HG03565 (cell line): ENCODE data around the gene C10orf95.

Experiments
- ATAC-seq: cut with Tn5 transposase; IDR thresholded peaks from one replicate; pipeline ENCODE4 v1.9.1; 2021; ENCODE audit warnings: mild to moderate bottlenecking, moderate library complexity; ENCODE audit not compliant: unreplicated experiment

The C10orf95 gene

DNA sequence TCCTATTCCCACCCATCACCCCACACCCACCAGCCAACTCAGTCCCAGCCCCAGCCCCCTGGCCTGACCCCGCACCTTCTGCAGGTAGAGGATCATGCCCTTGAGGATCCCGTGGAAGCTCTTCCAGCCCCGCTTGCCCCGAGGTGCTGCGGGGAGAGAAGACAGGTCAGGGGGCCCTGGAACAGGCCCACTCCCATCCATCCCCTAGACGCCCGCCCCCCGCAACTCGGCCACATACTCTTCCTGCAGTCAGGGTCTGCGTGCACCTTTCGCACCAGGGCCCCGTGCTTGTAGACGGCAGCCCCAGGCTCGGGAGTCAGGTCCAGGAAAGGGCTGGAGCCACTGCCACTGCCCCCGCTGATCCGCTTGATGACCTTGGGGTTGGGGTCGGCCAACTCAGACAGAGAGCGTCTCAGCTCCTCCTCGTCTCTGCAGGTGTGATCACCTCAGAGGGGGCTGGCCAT is 46.2 kb downstream of the C10orf95 start:
- ATAC-seq = no peak

- no peak for ATAC-seq
These were observed 46.8 kb downstream of the C10orf95 start for GRCh38 chr10:102404361-102405107.

DNA sequence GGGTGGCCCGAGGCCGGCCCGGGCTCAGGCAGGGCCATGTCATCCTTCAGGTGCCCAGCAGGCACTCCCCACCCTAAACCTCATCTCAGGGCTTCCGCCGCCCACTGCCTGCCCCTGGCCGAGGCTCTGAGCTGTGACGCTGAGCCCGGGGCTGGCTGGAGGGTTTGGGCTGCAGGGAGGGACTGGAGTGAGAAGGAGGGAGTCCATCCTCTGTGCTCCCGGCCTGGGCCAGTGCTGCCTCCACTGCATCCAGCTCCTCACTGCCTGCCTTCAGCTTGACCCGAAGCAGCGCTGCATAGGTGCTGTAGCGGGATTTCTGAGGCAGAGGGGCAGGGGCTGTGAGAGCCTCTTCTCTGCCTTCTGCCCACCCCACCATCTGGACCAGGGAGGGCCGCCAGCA is 48.2 kb downstream of the C10orf95 start:
- ATAC-seq = no peak

DNA sequence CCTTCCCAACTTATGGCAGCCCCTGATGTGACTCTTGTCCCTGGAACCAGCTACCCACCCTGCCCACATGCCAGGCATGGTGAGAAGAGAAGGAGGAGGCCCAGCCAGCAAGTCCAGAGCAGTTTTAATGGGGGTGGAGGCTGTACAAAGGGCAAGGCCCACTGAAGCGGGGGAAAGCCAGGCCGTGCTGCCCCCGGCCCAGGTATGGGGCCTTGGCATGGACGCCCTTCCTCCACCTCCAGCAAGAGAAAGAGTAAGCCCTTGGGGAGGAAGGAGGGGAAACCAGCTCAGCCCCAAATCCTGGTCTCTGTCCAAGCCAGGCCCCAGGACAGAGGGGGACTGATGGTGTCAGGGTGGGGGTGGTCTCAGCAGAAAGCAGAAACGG is 48.8 kb downstream of the C10orf95 start:
- no peak for ATAC-seq

DNA sequence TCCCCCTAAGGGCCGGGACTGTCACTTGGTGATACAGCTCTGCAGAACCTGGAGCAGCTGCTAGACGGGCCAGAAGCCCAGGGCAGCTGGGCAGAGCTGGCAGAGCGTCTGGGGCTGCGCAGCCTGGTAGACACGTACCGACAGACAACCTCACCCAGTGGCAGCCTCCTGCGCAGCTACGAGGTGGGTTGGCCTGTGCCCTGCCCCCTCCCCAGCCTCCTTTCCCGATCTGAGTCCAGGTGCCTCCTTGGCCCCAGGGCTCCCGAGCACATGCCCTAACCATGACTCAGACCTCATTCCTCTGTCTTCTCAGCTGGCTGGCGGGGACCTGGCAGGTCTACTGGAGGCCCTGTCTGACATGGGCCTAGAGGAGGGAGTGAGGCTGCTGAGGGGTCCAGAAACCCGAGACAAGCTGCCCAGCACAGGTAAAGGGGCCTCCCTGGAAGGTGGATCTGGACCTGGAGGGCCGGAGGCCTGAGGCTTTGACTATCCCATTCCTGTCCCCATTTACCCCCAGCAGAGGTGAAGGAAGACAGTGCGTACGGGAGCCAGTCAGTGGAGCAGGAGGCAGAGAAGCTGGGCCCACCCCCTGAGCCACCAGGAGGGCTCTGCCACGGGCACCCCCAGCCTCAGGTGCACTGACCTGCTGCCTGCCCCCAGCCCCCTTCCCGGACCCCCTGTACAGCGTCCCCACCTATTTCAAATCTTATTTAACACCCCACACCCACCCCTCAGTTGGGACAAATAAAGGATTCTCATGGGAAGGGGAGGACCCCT is 49.4 kb downstream of the C10orf95 start:
- ATAC-seq = no peak

GRCh38 chr10:102401342-102401654 is 50.0 kb downstream of the C10orf95 start:
- no peak for ATAC-seq

DNA sequence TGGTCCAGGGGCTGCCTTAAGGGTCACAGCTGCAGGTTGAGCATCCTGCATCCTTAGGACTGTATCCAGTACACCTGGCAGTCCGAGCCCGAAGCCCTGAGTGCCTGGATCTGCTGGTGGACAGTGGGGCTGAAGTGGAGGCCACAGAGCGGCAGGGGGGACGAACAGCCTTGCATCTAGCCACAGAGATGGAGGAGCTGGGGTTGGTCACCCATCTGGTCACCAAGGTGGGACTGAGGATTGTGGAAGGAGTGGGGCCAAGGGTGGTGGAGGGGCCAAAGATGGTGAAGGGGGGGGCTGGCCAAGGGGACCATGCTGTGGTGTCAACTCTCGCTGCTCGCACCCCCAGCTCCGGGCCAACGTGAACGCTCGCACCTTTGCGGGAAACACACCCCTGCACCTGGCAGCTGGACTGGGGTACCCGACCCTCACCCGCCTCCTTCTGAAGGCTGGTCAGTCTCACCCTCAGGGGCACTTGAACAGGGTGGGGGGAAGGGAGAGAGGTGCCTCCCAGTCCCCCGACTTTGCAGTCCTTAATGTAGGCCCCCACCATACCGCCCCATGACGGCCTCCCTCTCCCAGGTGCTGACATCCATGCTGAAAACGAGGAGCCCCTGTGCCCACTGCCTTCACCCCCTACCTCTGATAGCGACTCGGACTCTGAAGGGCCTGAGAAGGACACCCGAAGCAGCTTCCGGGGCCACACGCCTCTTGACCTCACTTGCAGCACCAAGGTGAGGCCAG is 50.6 kb downstream of the C10orf95 start:
- ATAC-seq = no peak

DNA sequence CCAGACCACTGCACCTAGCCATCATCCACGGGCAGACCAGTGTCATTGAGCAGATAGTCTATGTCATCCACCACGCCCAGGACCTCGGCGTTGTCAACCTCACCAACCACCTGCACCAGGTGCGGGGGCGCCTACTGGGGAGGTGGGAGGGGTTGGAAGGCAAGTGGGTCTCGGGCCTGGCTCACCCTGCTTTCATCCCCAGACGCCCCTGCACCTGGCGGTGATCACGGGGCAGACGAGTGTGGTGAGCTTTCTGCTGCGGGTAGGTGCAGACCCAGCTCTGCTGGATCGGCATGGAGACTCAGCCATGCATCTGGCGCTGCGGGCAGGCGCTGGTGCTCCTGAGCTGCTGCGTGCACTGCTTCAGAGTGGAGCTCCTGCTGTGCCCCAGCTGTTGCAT is 51.3 kb downstream of the C10orf95 start:
- no peak for ATAC-seq
